ENCODE data around the gene AKT3.

DNA sequence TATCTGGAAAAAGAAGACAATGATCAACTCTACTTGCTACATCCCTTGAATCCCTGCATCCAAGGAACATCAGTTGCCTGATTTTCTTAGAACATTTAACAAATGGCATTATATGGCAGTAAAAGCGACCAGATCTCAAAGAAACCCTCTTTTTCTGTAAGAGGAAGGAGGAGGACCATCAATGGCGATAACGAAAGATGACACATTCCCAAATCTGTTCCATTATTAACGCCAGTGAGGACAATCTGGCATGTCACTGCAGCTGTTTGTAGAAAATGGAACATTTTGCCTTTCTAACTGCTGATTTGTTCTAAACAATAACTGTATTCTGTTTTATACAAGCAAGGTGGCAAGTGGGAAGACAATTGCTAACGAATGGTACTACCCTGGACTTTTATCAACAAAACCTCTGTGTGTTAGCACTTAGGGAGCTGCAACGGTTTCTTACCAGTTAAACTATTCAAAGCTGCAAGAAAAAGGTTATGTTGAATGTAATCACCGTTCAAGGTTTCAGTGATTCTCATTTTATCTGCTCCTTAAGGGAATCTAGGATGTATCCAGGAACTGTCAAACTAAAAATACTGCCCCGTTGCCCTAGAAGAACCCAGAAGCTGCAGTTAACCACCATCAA, 342.3 kb downstream of the AKT3 start:
- TF ChIP-seq, protein P1, sequence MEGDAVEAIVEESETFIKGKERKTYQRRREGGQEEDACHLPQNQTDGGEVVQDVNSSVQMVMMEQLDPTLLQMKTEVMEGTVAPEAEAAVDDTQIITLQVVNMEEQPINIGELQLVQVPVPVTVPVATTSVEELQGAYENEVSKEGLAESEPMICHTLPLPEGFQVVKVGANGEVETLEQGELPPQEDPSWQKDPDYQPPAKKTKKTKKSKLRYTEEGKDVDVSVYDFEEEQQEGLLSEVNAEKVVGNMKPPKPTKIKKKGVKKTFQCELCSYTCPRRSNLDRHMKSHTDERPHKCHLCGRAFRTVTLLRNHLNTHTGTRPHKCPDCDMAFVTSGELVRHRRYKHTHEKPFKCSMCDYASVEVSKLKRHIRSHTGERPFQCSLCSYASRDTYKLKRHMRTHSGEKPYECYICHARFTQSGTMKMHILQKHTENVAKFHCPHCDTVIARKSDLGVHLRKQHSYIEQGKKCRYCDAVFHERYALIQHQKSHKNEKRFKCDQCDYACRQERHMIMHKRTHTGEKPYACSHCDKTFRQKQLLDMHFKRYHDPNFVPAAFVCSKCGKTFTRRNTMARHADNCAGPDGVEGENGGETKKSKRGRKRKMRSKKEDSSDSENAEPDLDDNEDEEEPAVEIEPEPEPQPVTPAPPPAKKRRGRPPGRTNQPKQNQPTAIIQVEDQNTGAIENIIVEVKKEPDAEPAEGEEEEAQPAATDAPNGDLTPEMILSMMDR (IDR thresholded peaks at IDR 0.05; ENCODE audit: poor library complexity): no peak
- no peak for TF ChIP-seq EZH2 (IDR thresholded peaks at IDR 0.05; ENCODE audit: borderline replicate concordance)
